Duodenal mucosa (tissue), 2 donors: ENCODE measurements around the gene E2F6.
"Not testable (repeated sequence)": the region's sequence is repeated elsewhere in the genome, so short reads cannot be mapped to it uniquely, and the experiment has no call there.

Source experiments
- H3K27ac ChIP-seq: one replicate; pipeline ENCODE4 v1.7.0; 2013; ENCODE audit warnings: low read depth, low read length
- H3K27me3 ChIP-seq, 2 donors: one replicate each; pipeline ENCODE4 v1.7.0; 2013; ENCODE audit warnings: low read length in 2 of 2, control low read depth in 1 of 2; ENCODE audit not compliant: insufficient read depth in 2 of 2, control insufficient read depth in 1 of 2
- H3K36me3 ChIP-seq, 2 donors: one replicate each; pipeline ENCODE4 v1.7.0; 2013; ENCODE audit warnings: low read length in 2 of 2, control low read depth in 1 of 2; ENCODE audit not compliant: insufficient read depth in 2 of 2, control insufficient read depth in 1 of 2
- H3K4me1 ChIP-seq, 2 donors: one replicate each; pipeline ENCODE4 v1.7.0; 2013; ENCODE audit warnings: low read length in 2 of 2, control low read depth in 1 of 2; ENCODE audit not compliant: insufficient read depth in 2 of 2, control insufficient read depth in 1 of 2
- H3K4me3 ChIP-seq, 2 donors: one replicate each; pipeline ENCODE4 v1.7.0; 2013; ENCODE audit warnings: low read length in 2 of 2, low read depth in 1 of 2
- H3K9ac ChIP-seq, 2 donors: one replicate each; pipeline ENCODE4 v1.7.0; 2013; ENCODE audit warnings: low read length in 2 of 2, low read depth in 1 of 2
- H3K9me3 ChIP-seq, 2 donors: one replicate each; pipeline ENCODE4 v1.7.0; 2013; ENCODE audit warnings: low read length in 2 of 2, control low read depth in 1 of 2; ENCODE audit not compliant: control insufficient read depth in 1 of 2

The E2F6 gene

DNA sequence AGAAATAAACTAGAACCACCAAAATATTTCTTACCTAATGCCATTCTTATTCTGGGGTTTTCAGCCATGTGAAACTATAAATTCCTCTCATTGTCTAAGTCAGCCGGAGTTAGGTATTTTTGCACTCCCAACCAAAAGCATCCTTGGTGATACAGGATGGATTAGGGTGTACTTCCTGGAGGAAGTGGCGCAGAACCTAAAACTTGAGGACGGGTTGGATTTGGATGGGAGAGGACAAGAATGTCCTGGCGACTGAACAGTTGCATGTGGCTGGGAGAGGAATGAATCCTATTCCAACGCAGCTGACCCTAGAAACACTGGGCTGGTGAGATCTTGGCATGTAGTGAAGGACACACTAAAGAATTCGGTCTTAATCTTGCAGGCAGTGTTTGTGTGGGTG is 58.5 kb downstream of the E2F6 start:
- peaks cover 41 to 52% of the 10 kb centered on the region in 2 donors for H3K4me1 ChIP-seq
- no peaks in the 10 kb centered on the region for H3K36me3 ChIP-seq
- H3K4me3 ChIP-seq: no peak overlapping the region
- H3K27ac ChIP-seq: no peak overlapping the region
- no peaks in the 10 kb centered on the region for H3K9me3 ChIP-seq
- no peaks in the 10 kb centered on the region for H3K27me3 ChIP-seq
- no peak overlapping the region for H3K9ac ChIP-seq

DNA sequence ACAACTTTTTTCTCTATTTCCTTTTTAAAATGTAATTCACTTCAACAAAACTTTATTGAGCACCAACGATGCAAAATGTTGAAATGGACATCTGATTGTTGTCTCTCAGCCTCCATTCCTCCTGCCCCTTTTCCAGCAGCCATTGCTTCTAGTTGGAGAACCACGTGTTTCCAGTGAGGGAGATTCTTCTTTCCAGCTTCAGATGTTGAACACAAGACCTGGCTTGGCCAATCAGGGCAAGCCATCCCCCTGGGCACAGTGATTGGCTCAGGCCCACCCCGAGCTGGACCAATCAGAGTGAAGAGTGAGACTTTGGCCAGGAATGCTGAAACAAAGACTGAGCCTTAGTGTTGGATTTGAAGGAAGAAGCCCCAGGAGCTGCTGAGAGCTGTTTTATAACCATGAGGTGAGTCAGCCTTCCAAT is 59.0 kb downstream of the E2F6 start:
- Histone ChIP-seq H3K27ac (no peak overlapping the region), H3K4me3 (peak overlapping the region in 1 of 2 donors; percentile 49), H3K9me3 (no peaks in the 10 kb centered on the region), H3K27me3 (no peaks in the 10 kb centered on the region), H3K4me1 (peaks cover 38 to 49% of the 10 kb centered on the region in 2 donors), H3K9ac (no peak overlapping the region), H3K36me3 (no peaks in the 10 kb centered on the region)

DNA sequence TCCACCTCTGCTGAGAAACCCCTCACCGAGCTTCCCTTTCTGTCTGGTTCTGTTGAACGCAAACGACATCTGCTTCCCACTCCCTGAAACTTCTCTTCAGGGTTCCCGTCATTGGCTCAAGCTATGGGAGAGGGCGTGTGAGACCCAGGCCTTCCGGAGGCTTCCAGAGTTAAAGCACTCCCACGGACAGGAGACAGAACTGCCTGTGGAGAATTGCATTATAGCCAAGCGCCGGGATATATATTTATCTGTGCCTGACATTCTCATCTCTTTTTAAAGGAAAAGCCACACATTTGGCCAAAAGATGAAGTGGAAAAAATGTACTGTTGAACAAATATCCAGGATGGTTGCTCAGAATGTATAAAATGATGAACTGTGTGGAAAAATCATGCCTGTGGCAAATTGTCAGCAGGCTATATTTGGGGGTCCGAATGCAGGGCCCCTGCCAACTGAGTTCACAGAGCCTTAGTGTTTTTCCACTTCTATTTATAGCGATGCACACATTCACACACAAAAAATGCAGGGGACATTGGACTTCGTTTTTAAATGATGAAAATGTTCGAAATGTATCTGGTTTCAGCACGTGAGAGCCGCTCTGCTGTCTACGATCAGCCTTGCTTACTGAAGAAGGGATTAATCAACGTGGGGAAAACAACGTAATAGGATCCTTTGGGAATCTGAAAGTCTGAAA is 59.5 kb downstream of the E2F6 start:
- Histone ChIP-seq H3K9me3 (no peaks in the 10 kb centered on the region), H3K9ac (peak overlapping the region; percentile 6 to 33), H3K36me3 (no peaks in the 10 kb centered on the region)

DNA sequence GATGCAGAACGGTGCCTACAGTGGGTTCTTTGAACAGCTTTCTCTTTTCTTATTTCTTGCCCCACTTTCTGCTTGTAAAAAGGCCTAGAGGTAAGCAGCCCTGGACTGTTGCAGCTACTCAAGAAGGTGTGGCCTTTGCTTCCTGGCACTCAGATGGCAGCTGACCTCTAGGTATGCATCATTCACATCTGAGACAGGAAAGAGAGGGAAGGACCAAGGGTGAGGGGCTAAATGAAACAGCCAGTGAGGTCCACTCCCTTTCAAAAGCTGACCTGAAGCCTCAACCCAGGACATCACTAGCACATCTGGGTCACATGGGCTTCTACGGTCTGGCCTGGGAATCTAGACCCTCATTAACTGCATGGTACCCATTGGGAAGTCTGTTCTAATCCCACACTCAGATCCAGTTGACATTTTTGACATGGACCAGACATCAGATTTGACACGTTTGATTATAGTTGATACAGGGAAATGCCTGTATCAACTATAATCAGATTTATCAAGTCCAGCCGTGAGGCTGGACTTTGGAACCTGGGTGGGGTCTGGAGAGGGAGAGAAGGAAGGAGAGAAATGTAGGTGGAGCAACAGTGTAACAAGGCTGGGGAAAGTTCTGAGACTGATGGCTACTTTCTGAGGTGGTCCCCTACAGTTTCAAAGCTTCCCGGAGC is 60.2 kb downstream of the E2F6 start:
- H3K27me3 ChIP-seq: no peaks in the 10 kb centered on the region
- H3K27ac ChIP-seq: no peak overlapping the region
- peak overlapping the region; percentile 6 to 27 for H3K9ac ChIP-seq
- H3K36me3 ChIP-seq: no peaks in the 10 kb centered on the region
- peaks cover 38 to 42% of the 10 kb centered on the region in 2 donors for H3K4me1 ChIP-seq
- H3K4me3 ChIP-seq: peak overlapping the region; percentile 41 to 49
- no peaks in the 10 kb centered on the region for H3K9me3 ChIP-seq

More for the DNA sequence above, 59.5 kb downstream of the E2F6 start:
- Histone ChIP-seq H3K4me1 (peaks cover 38 to 45% of the 10 kb centered on the region in 2 donors), H3K27me3 (no peaks in the 10 kb centered on the region), H3K4me3 (peak overlapping the region; percentile 41 to 49), H3K27ac (no peak overlapping the region)

DNA sequence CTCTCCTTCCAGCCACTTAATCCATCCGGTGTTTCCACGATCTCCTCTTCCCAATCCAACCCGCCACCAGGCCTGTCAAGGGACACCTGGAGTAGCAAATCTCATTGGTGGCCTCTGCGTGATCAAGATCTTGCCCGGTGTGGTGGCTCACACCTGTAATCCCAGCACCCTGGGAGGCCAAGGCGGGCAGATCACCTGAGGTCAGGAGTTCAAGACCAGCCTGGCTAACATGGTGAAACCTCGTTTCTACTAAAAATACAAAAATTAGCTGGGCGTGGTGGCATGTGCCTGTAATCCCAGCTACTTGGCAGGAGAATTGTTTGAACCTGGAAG is 60.9 kb downstream of the E2F6 start:
- H3K9me3 ChIP-seq, H3K36me3 ChIP-seq, H3K27ac ChIP-seq, H3K27me3 ChIP-seq, H3K9ac ChIP-seq, H3K4me3 ChIP-seq: not testable (repeated sequence)
- peaks cover 38 to 48% of the 10 kb centered on the region in 2 donors for H3K4me1 ChIP-seq

DNA sequence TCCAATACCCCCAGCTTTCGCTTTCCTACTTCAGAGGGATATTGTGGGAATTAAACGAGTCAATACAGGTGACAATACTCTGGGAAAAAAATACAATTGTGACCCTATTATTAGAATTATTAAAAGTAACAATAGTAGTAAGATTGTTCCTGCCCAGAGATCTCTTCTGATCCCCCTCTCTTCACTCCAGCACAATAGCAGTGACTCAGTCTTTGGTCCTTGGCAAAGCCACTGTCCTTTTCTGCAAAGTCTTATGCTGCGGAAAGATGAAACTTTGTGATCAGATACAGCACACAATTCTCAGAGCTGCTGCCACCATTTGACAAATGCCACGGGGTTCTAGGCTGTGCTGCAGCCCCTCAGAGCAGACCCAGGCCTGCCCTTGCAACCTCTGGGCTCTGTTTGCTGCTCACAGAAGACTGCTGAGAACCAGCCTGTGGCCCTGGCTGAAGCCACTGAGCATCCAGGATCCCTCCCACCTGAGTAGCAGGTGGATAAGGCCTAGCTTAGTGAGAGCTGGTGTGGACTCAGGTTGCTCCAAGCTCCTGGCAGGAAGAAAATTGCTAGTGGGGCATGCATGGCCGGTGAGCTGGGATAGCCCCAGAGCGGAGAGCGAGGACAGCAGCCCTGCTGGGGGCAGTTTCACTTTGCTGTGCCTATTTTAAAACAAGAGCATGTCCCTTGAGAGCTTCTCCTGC is 61.4 kb downstream of the E2F6 start:
- Histone ChIP-seq H3K27me3 (no peaks in the 10 kb centered on the region), H3K27ac (no peak overlapping the region), H3K9ac (no peak overlapping the region), H3K36me3 (no peaks in the 10 kb centered on the region), H3K4me1 (peaks cover 38 to 50% of the 10 kb centered on the region in 2 donors), H3K4me3 (no peak overlapping the region), H3K9me3 (no peaks in the 10 kb centered on the region)

DNA sequence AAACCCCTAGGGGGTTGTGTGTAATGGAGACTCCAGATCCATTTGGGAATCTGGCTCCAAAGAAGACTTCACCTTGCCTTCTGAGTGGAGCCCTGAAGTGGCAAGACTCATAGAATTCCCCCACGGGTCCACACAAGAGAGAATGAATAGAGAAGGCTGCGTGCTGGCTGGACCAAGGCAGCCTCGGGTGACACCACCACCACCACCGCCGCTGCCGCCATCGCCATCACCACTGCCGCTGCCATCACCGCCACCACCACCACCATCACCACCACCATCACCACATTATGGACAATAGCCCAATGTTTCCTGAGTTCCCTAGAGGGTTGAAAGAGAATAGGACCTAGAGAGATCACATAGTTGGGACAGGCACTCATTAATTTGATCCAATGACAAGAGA is 63.5 kb downstream of the E2F6 start:
- Histone ChIP-seq H3K4me3 (no peak overlapping the region), H3K27ac (no peak overlapping the region), H3K4me1 (peaks cover 41 to 53% of the 10 kb centered on the region in 2 donors), H3K36me3 (no peaks in the 10 kb centered on the region), H3K27me3 (no peaks in the 10 kb centered on the region), H3K9ac (no peak overlapping the region), H3K9me3 (no peaks in the 10 kb centered on the region)

DNA sequence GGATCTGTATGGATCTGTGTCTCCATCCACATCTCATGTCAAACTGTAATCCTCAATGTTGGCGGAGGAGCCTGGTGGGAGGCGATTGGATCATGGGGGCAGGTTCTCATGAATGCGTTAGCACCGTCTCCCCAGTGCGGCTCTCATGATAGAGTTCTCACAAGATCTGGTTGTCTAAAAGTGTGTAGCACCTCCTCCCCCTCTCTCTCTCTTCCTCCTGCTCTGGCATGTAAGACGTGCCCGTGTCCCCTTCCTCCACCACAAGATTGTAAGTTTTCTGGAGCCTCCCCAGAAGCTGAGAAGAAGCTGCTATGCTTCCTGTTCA is 66.6 kb downstream of the E2F6 start:
- Histone ChIP-seq H3K4me3 (peak overlapping the region in 1 of 2 donors; percentile 17), H3K27me3 (no peaks in the 10 kb centered on the region), H3K36me3 (no peaks in the 10 kb centered on the region), H3K27ac (no peak overlapping the region), H3K4me1 (peaks cover 13 to 26% of the 10 kb centered on the region in 2 donors), H3K9me3 (no peaks in the 10 kb centered on the region), H3K9ac (no peak overlapping the region)

DNA sequence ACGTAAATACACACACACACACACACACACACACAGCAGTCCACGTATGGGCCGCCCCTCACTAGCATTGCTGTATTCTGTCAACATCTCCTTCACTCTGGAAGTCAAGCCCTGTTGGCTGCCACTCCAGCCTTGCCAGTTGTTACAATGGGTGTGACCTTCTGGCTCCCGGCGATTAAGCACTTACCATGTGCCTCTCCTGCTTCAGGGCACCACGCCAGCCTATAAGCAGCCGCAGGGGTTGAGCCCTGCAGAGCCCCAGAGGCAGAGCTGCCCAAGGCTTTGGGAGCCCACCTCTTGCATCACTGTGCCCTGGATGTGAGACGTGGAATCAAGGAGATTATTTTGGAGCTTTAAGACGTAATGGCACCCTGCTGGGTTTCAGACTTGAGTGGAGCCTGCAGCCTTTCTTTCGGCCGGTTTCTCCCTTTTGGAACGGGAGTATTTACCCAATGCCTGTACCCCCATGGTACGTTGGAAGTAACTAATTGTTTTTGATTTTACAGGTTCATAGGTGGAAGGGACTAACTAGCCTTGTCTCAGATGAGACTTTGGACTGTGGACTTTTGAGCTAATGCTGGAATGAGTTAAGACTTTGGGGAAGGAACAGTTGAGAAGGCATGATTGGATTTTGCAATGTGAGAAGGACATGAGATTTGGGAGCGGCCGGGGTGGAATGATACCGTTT is 67.1 kb downstream of the E2F6 start:
- Histone ChIP-seq H3K27ac (no peak overlapping the region), H3K4me3 (peak overlapping the region; percentile 33 to 52), H3K27me3 (no peaks in the 10 kb centered on the region), H3K9me3 (no peaks in the 10 kb centered on the region), H3K4me1 (peaks cover 10 to 23% of the 10 kb centered on the region in 2 donors), H3K9ac (no peak overlapping the region), H3K36me3 (no peaks in the 10 kb centered on the region)

DNA sequence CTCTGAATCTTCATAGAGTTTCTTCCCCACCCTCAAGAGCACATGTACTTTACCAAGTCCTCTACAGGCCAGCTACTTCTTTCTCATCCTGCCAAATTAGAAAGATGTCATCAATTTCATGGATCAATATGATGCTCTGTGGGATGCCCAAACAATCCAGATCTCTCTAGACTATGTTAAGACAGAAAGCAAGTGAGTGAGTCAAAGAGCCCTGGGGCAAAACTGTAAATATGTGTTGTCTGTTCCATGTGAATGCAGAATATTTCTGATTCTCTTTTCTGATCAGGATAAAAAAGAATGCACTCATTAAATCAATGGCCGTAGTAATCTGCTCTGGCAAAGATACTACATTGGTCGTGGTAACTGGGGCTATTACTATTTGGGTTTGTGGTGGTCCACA is 68.4 kb downstream of the E2F6 start:
- Histone ChIP-seq H3K27me3 (no peaks in the 10 kb centered on the region), H3K4me3 (no peak overlapping the region), H3K4me1 (peaks cover 6 to 19% of the 10 kb centered on the region in 2 donors), H3K27ac (no peak overlapping the region), H3K9me3 (no peaks in the 10 kb centered on the region), H3K9ac (no peak overlapping the region), H3K36me3 (no peaks in the 10 kb centered on the region)
